ENCODE results near the gene RPL37A. TPM values are rescaled to one million over a fixed set of nuclear protein-coding genes. Genes with fewer than 3 reads are reported as not detected.

The RPL37A gene
- total RNA-seq, 4 donors from 2014 or later = 393 to 1,147 (median 736) TPM

DNA sequence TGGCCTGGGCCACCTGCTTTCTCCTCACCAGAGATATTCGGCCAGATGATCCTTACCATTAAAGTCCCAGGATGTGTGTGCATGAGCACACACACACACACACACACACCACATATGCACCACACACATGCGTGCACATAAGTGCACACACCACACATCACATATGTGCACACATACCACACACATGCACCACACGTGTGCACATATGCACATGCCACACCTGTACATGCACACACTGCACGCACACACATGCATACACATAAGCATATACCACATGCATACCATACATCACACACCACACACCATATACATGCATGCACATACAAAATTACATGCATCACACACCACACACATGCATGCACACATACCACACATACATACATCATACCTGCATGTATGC, 38.7 kb downstream of the RPL37A start:
- intact Hi-C loops (cut with DNase I) = no loop called here
- 94 to 95% methylated on average over 4 of the region's 4 CpGs for WGBS, 2 donors
- Histone ChIP-seq H3K9me3 (no peaks in the 10 kb centered on the region), H3K27me3 (no peaks in the 10 kb centered on the region), H3K4me1 (peaks cover 31 to 32% of the 10 kb centered on the region in 2 donors), H3K4me3 (replicated peaks in 1 of 3) (no peak overlapping the region), H3K27ac (no peak overlapping the region), H3K36me3 (no peaks in the 10 kb centered on the region)
- no peak for DNase-seq
- TF ChIP-seq POLR2A (IDR thresholded peaks at IDR 0.05) (no peak), CTCF (IDR thresholded peaks at IDR 0.05) (no peak)

GRCh38 chr2:216538538-216538937, 39.9 kb downstream of the RPL37A start:
- Histone ChIP-seq H3K9me3 (no peaks in the 10 kb centered on the region), H3K27me3 (no peaks in the 10 kb centered on the region), H3K4me3 (replicated peaks in 1 of 3) (no peak overlapping the region), H3K4me1 (peaks cover 31 to 32% of the 10 kb centered on the region in 2 donors), H3K27ac (no peak overlapping the region), H3K36me3 (no peaks in the 10 kb centered on the region)
- DNase-seq = no peak
- TF ChIP-seq POLR2A (IDR thresholded peaks at IDR 0.05) = no peak
- no peak for TF ChIP-seq CTCF (IDR thresholded peaks at IDR 0.05)
- intact Hi-C loops (cut with DNase I) = no loop called here
- 88 to 92% methylated on average over 5 of the region's 5 CpGs for WGBS, 2 donors

DNA sequence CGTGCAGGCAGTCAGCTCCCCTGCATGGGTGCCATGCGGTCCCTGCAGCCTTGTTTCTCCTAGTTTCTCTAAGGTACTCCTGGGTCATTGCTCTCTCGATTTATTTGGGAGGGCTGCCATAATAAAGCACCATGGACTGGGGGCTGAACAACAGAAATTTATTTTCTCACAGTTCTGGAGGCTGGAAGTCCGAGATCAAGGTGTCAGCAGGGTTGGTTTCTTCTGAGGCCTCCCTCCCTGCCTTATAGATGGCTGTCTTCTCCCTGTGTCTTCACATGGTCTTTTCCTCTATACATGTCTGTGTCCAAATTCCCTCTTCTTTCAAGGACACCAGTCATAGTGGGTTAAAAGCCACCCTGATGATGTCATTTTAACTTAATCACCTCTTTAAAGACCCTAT, 40.5 kb downstream of the RPL37A start:
- Histone ChIP-seq H3K36me3 (no peaks in the 10 kb centered on the region), H3K4me1 (peaks cover 31 to 32% of the 10 kb centered on the region in 2 donors), H3K9me3 (no peaks in the 10 kb centered on the region), H3K27ac (peak overlapping the region; percentile 33 to 67 (median 57)), H3K27me3 (no peaks in the 10 kb centered on the region), H3K4me3 (replicated peaks in 1 of 3) (no peak overlapping the region)
- 96 to 100% methylated on average over 4 of the region's 4 CpGs for whole genome bisulfite sequencing, 2 donors
- intact Hi-C loops (cut with DNase I) = no loop called here
- no peak for DNase-seq
- no peak for TF ChIP-seq POLR2A (IDR thresholded peaks at IDR 0.05)
- TF ChIP-seq CTCF (IDR thresholded peaks at IDR 0.05) = no peak

DNA sequence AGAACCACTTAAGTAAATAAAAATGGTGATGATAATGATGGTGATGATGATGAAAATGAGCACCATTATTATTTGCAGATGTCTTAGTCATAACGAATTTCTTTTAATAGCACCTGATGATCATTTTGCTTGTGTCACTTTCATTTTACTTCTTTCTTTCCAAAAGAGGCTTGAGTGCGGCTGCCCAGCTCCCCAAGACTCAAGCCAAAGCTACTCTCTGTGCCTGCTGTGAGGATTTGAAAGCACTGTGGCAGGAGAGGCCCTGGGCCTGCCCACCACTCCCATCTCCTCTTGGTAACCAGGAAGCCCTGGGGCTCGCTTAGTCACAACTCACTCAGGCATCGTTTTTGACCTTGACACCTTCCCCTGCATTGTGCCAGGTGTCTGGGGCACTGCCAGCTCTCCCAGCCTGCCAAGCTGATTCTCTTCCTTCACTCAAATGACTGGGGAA, 41.2 kb downstream of the RPL37A start:
- Histone ChIP-seq H3K4me1 (peaks cover 30 to 31% of the 10 kb centered on the region in 2 donors), H3K27ac (peak overlapping the region; percentile 33 to 67 (median 57)), H3K9me3 (no peaks in the 10 kb centered on the region), H3K27me3 (no peaks in the 10 kb centered on the region), H3K36me3 (no peaks in the 10 kb centered on the region), H3K4me3 (replicated peaks in 1 of 3) (no peak overlapping the region)
- DNase-seq = peak; percentile 86 to 93
- intact Hi-C loops (cut with DNase I) = no loop called here
- 29 to 42% methylated on average over 4 of the region's 4 CpGs for WGBS, 2 donors
- TF ChIP-seq CTCF (IDR thresholded peaks at IDR 0.05) (no peak), POLR2A (IDR thresholded peaks at IDR 0.05) (no peak)

- peaks cover 20 to 21% of the 10 kb centered on the region in 2 donors for H3K4me1 ChIP-seq
- no peaks in the 10 kb centered on the region for H3K27me3 ChIP-seq
- no peaks in the 10 kb centered on the region for H3K9me3 ChIP-seq
- H3K4me3 ChIP-seq (replicated peaks in 1 of 3) = no peak overlapping the region
- no peaks in the 10 kb centered on the region for H3K36me3 ChIP-seq
- DNase-seq = peak; percentile 51 to 72
- peak overlapping the region; percentile 30 to 67 (median 33) for H3K27ac ChIP-seq
- 37 to 45% methylated on average over 6 of the region's 6 CpGs for WGBS, 2 donors
- no peak for TF ChIP-seq CTCF (IDR thresholded peaks at IDR 0.05)
- TF ChIP-seq POLR2A (IDR thresholded peaks at IDR 0.05) = no peak
- intact Hi-C loops (cut with DNase I) = no loop called here
These were observed 42.3 kb downstream of the RPL37A start for GRCh38 chr2:216540920-216541319.

All from thyroid gland (tissue), 4 donors.